Activated CD4-positive, alpha-beta T cell treated with anti-CD3 and anti-CD28 coated beads for 4 hours (primary cell): Measurements from ENCODE around the gene LRIT2.

Source experiments
- DNase-seq, 2 donors: peaks; one replicate each; pipeline ENCODE4 v3.0.0-alpha.2; 2020

Gene LRIT2, protein sequence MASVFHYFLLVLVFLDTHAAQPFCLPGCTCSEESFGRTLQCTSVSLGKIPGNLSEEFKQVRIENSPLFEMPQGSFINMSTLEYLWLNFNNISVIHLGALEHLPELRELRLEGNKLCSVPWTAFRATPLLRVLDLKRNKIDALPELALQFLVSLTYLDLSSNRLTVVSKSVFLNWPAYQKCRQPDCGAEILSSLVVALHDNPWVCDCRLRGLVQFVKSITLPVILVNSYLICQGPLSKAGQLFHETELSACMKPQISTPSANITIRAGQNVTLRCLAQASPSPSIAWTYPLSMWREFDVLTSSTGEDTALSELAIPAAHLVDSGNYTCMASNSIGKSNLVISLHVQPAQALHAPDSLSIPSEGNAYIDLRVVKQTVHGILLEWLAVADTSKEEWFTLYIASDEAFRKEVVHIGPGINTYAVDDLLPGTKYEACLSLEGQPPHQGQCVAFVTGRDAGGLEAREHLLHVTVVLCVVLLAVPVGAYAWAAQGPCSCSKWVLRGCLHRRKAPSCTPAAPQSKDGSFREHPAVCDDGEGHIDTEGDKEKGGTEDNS

DNA sequence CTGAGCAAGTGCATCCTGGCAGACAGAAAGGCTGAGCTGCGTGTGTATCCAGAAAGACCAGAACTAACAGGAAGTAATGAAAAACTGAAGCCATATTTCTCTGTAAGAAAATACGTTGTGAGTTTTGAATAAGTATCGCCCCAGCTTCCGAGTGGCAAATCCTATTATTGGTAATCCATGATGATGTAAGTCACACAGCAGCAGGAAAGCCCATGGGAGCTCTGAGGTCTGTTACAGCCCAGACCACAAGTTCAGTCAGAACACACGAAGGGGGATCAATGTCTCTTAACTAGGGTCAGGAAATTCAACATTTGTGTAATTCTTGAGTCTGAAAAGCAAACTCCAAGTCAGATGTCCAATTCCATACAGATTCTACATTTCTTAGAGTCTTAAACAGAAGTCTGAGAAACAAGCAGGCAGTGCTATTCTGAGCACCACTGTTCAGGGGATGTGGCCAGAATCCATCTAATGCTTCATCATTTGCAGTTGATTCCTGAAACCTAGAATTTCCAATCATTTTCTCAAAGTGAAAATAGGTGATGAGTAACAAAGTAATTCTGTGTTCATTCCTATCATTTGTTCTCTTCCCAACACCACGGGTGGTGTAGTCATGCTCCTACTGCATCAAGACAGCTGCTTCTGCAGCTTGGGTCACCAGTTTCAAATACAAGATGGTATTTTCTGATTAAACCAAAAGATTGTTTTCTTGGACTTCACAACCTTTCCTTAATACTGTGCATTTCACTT, at the start of gene LRIT2:
Gene LRIT2 (minus strand): TSS at position 118 of the 747 bp plus-strand sequence. CDS start 24 bp downstream, at position 94.
- DNase-seq, result no peak

GRCh38 chr10:84270708-84271107, 45.4 kb upstream of the LRIT2 start:
- DNase-seq, result no peak

DNA sequence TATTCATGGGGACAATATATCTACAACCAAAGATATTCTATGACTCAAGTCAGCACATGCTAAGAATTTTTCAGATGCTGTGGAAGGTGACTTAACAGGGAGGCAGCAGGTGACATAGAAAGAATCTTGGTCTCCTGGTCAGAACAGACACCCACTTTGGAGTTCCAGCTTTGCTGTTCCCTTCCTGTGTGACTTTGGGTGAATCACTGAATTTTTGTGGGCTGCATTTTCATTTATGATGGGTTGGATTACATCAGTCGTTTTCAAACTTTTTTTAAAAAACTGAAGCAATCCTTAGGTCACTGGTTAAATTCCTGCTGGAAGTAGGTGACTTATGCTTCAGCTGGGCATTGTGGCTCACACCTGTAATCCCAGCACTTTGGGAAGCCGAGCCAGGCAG, 44.4 kb upstream of the LRIT2 start:
- DNase-seq, result no peak

DNA sequence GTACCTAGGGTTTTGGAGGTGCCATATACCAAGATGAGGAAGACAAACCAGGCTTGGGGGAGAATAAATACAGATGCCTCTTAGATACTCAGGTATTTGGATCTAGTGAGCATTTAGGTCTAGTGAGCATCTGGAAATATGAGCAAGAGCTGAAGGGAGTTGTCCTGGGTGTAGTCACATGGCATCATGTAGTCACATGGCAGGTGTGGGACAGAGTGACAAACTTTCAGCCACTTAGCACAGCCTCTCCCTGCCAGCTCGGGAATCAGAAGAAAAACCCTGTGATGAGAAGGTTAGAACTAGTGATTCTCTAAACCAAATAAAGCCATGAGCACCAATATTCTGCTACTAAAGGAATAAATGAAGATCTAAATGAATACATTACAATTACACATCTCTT, 43.8 kb upstream of the LRIT2 start:
- DNase-seq, result no peak

GRCh38 chr10:84267503-84268126, 42.3 kb upstream of the LRIT2 start:
- peak; percentile 30 to 50 for DNase-seq

- no peak for DNase-seq
Measured at GRCh38 chr10:84265418-84265817, 40.1 kb upstream of the LRIT2 start.

DNA sequence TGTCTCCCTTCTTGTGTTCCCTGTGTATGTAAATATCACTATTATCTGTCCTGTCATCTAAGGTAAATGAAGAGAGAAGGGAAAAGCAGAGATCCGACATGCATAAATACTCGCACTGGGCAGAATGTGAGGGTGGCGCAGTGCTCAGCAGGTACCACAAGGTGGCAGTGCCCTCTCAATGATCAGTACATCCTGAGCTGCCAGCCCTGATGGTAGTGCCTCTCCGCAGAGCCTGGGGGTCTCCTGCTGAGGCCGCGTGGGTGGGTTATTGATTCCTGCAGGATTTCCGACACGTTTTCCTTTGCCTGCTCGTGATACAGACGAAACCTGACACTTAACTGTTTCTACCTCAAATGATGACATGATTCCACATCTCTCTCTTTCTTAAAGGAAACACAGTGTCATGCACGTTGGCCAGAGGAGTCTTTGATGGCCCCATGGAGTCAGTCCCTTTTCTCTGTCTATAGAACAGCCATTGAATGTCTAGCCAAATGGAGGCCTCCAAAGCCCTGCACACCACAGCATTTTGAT, 39.3 kb upstream of the LRIT2 start:
- DNase-seq, result peak; percentile 62 to 77

- DNase-seq, result no peak
Measured at GRCh38 chr10:84263716-84264115, 38.4 kb upstream of the LRIT2 start.

- DNase-seq, result no peak
Measured at GRCh38 chr10:84262190-84262956, 37.0 kb upstream of the LRIT2 start.

DNA sequence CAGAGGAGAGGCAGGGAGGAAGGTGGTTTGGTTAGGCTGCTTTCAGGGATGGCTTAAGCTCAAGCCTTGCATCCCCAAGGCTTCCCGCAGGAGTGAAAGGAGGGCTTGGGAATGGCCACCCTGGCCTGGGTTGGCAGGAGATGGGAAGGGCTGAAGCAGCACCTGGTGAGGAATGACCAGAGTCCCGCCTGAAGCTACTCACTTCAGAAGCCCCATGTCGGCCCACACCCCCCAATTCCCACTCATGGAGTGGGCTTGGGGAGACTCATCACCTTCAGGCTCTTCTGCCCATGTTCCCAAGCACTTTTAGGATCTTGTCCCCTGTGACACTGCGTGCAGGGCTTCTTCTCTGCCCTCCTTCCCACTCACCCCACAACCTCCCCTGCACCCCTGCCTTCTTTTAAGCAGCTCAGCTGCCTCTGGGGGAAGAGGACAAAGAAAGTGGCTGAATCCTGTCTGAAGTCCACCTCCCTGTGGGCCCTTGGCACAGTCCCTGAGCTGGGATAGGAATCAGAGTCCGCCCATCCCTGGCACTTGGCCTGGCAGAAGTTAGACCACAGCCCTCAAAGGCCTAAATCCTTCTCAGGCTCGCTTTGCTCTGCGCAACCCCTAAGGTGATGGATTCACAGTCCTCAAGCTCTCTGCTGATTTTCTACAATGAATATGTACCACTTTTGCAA, 36.0 kb upstream of the LRIT2 start:
- no peak for DNase-seq

DNA sequence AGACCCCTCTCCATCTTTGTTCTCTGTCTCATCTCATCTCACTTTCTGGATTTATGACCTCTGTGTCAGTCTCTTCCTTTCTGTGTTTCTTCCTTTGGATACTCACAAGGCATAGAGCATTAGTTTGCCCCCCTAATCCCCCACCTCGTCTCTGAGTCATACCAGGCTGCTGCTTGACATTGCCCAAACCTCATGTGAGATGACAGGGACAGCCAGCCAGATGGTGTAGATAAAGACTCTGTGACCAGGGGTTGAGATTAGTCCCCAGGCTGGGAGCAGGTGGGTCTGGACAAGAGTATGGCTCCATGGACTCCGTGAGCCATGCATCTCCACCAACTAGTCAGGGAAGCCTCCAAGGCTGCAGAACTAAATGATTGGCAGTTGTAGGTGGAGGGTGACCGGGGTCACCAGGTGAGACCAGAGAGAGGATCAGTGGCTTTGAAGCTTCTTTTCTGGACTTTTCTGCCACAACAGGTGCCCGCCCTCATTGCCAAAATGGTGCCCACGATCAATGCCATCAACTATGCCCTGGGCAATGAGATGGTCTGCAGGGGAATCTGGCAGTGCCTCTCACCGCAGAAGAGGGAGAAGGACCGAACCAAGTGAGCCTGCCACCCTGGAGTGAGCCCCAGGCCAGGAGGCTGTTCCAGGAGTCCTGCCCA, 32.8 kb upstream of the LRIT2 start:
- no peak for DNase-seq

- no peak for DNase-seq
Measured at GRCh38 chr10:84257343-84258020, 32.1 kb upstream of the LRIT2 start.

DNA sequence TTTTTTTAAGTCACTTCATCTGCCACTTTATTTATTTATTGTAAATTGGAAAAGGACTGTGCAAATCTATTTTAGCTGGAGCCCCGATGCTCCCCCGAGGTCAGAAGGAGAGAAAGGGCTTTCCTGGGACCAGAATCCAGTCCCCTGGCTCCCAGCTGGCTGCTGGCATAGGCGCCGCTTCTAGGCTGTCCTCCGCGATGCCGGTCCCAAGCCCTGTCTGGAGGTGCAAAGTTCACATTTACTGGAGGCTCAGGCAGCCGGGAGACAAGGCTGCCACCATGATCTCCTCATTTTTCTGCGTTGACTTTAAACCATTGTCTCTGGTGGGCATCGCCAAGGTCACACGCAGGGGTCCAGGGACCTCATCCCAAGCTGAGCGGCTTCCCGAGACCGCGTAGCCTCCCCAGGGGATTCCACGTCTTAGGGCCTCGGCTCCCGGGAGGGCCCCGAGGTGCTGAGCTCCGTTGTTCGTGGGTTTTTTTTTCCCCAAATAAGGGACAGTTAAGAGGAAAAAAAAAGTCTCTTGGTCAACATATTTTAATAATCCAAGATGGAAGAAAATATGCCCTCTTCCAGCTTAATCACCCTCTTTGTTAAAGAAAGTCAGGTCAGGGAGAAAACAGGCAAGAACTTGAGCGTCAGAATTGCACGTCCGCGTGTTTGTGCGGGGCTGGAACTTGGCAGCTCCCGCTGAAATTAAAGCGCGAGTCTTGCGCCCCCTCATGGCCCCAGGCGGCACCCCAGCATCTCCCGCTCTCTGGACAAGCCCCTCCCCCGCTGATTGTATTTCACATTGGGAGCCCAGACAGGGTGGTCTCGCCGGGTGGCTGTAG, 31.4 kb upstream of the LRIT2 start:
- peak in 1 of 2 donors; percentile 25 for DNase-seq

GRCh38 chr10:84254552-84255478, 29.5 kb upstream of the LRIT2 start:
- no peak for DNase-seq

GRCh38 chr10:84248794-84249193, 23.4 kb upstream of the LRIT2 start:
- DNase-seq, result no peak

DNA sequence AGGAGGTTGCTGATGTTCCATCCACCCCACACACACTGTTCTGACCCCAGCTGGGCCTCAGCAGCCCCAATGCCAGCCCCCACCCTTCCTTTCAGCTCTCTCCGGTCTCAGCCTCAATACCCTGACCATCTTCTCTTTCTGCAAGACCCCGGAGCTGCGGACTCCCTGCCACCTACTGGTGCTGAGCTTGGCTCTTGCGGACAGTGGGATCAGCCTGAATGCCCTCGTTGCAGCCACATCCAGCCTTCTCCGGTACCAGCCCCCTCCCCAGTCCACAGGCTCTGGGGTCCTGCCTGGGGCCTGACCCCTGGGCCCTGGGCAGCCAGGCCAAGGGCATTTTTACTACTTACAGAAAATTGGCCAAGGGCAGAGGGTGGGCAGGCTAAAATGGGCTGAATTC, 22.2 kb upstream of the LRIT2 start:
- DNase-seq, result no peak

- DNase-seq, result no peak
Measured at GRCh38 chr10:84244651-84245270, 19.4 kb upstream of the LRIT2 start, which contains the start of gene RGR. Gene RGR (plus strand): TSS chr10:84245053. CDS start chr10:84245091, 38 bp downstream.

DNA sequence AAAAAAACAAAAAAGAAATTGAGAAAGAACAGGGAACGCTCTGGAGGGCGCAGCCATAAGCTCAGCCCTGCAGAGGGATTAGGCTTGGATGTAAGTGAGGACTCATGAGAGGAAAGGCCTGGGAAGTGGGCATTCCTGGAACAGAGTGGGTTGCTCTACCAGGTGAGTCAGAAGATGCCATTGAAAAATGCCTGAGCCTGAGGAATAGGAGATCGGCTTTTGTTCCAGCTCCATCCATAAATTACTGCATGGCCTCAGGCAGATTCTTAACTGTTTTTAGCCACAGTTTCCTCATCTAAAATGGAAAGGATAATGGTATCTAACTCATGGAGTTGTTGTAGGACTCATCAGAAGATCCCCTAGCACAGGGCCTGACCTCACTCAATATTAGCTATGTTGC, 18.4 kb upstream of the LRIT2 start:
- no peak for DNase-seq
